ENCODE measurements around the gene TMEM131. TPM values are rescaled to one million over a fixed set of nuclear protein-coding genes. Genes with fewer than 3 reads are reported as not detected.

TMEM131 gene
- total and polyA plus RNA-seq, 2 experiments from 2014 or later: 9.2 to 22.7 TPM

DNA sequence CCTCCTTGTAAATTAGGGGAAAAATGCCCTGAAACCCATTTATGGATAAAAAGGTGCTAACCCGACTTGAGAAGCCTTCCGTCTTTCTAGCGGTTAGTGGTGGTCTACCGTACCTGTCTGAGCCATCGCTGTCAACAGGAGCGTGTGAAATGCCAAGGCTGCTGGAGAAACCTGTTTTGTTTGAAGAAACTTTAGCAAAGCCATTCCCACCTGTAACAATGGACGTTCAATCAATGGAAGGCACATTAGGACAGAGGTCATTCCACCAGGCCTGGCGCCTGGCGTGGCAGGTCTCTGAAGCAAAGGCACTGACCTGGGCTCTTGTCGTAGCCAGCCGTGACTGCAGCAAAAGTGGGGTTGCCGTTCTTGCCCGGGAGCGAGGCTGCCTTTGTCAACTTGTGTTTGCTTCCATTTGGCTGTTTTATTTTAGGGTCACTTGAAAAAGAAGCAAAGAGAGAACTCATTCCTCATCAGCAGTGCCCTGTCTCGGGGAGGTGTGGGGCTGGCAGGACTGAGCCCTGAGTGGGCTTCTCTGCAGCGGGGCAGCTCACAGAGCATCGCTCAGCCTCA is 235.2 kb downstream of the TMEM131 start:
- Histone ChIP-seq H3K36me3 (ENCODE audit: insufficient read depth) (no peaks in the 10 kb centered on the region), H2AFZ (no peak overlapping the region), H3K79me2 (replicated peaks; ENCODE audit: insufficient read depth) (no peaks in the 10 kb centered on the region), H3K4me1 (ENCODE audit: insufficient read depth) (no peaks in the 10 kb centered on the region), H3K4me2 (no peak overlapping the region), H3K9me2 (ENCODE audit: insufficient read depth) (no peaks in the 10 kb centered on the region), H3K27me3 (ENCODE audit: insufficient read depth) (no peaks in the 10 kb centered on the region), H3F3A (replicated peaks; ENCODE audit: low read depth) (no peaks in the 10 kb centered on the region), H4K20me1 (replicated peaks; ENCODE audit: insufficient read depth) (no peaks in the 10 kb centered on the region), H3K27ac (ENCODE audit: low read depth) (no peak overlapping the region), H3K4me3 (no peak overlapping the region)
- H3K9me3 Mint-ChIP-seq: no peaks in the 10 kb centered on the region
- no peak overlapping the region for H3K4me3 Mint-ChIP-seq
- no peak for TF ChIP-seq EZH2 (IDR thresholded peaks at IDR 0.05; ENCODE audit: low read depth, unreplicated experiment)
- ATAC-seq: no peak
- H3K27me3 Mint-ChIP-seq (ENCODE audit: insufficient read depth, low read depth, poor library complexity): peaks cover 5% of the 10 kb centered on the region
- DNase-seq (ENCODE audit: low spot score): no peak
- peaks cover 14% of the 10 kb centered on the region for H3K36me3 Mint-ChIP-seq (ENCODE audit: low read depth)
- peaks cover 11% of the 10 kb centered on the region for H3K4me1 Mint-ChIP-seq
- no peak overlapping the region for H3K27ac Mint-ChIP-seq

DNA sequence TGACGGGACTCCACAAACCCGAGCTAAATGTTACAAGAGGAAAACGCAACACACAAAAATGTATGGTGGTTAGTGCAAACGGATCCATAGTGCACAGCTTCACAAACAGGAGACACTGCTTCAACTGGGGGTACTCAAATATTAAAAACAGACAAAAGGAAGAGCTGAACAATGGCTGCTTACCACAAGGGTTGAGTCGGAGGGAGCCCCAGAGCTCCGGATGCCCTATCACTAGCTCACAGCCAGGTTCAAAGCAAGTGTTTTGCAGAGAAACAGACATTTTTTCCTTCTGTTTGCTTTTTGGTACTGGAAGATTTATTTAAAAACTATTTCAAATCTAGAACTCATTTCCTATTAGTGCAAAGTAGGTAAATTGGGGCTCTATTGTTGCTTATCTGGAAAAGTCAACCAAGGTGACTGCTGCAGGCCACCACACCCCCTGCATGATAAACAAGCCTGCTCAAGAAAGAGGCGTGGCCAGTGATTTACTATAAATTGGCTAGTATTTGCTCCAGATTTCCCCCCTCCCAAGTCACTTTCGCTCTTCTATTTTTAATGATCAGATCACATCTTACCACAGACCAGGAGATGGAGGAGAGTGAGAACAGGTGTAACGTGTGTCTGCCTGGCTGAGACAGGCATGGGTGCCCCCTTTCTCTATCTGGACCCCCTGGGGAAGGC is 235.9 kb downstream of the TMEM131 start:
- peaks cover 10% of the 10 kb centered on the region; the same call in 2 of the 3 replicates for H3K36me3 Mint-ChIP-seq (ENCODE audit: low read depth)
- Histone ChIP-seq H3K9me2 (ENCODE audit: insufficient read depth) (no peaks in the 10 kb centered on the region), H3K36me3 (ENCODE audit: insufficient read depth) (no peaks in the 10 kb centered on the region)

More for the DNA sequence above, 235.9 kb downstream of the TMEM131 start:
- H3K27ac Mint-ChIP-seq: no peak overlapping the region
- peaks cover 11% of the 10 kb centered on the region for H3K4me1 Mint-ChIP-seq
- Histone ChIP-seq H3K4me2 (no peak overlapping the region), H3K79me2 (replicated peaks; ENCODE audit: insufficient read depth) (no peaks in the 10 kb centered on the region), H3K27ac (ENCODE audit: low read depth) (no peak overlapping the region), H3K27me3 (ENCODE audit: insufficient read depth) (no peaks in the 10 kb centered on the region), H4K20me1 (replicated peaks; ENCODE audit: insufficient read depth) (no peaks in the 10 kb centered on the region), H3F3A (replicated peaks; ENCODE audit: low read depth) (no peaks in the 10 kb centered on the region), H3K4me3 (no peak overlapping the region), H2AFZ (no peak overlapping the region), H3K4me1 (ENCODE audit: insufficient read depth) (no peaks in the 10 kb centered on the region)
- DNase-seq (ENCODE audit: low spot score) (no peak), ATAC-seq (no peak)
- H3K4me3 Mint-ChIP-seq: no peak overlapping the region
- H3K27me3 Mint-ChIP-seq (ENCODE audit: insufficient read depth, low read depth, poor library complexity): peaks cover 5% of the 10 kb centered on the region
- no peak for TF ChIP-seq JUNB (IDR thresholded peaks at IDR 0.05; ENCODE audit: unreplicated experiment)
- no peak for TF ChIP-seq EZH2 (IDR thresholded peaks at IDR 0.05; ENCODE audit: low read depth, unreplicated experiment)
- TF ChIP-seq, protein P1, sequence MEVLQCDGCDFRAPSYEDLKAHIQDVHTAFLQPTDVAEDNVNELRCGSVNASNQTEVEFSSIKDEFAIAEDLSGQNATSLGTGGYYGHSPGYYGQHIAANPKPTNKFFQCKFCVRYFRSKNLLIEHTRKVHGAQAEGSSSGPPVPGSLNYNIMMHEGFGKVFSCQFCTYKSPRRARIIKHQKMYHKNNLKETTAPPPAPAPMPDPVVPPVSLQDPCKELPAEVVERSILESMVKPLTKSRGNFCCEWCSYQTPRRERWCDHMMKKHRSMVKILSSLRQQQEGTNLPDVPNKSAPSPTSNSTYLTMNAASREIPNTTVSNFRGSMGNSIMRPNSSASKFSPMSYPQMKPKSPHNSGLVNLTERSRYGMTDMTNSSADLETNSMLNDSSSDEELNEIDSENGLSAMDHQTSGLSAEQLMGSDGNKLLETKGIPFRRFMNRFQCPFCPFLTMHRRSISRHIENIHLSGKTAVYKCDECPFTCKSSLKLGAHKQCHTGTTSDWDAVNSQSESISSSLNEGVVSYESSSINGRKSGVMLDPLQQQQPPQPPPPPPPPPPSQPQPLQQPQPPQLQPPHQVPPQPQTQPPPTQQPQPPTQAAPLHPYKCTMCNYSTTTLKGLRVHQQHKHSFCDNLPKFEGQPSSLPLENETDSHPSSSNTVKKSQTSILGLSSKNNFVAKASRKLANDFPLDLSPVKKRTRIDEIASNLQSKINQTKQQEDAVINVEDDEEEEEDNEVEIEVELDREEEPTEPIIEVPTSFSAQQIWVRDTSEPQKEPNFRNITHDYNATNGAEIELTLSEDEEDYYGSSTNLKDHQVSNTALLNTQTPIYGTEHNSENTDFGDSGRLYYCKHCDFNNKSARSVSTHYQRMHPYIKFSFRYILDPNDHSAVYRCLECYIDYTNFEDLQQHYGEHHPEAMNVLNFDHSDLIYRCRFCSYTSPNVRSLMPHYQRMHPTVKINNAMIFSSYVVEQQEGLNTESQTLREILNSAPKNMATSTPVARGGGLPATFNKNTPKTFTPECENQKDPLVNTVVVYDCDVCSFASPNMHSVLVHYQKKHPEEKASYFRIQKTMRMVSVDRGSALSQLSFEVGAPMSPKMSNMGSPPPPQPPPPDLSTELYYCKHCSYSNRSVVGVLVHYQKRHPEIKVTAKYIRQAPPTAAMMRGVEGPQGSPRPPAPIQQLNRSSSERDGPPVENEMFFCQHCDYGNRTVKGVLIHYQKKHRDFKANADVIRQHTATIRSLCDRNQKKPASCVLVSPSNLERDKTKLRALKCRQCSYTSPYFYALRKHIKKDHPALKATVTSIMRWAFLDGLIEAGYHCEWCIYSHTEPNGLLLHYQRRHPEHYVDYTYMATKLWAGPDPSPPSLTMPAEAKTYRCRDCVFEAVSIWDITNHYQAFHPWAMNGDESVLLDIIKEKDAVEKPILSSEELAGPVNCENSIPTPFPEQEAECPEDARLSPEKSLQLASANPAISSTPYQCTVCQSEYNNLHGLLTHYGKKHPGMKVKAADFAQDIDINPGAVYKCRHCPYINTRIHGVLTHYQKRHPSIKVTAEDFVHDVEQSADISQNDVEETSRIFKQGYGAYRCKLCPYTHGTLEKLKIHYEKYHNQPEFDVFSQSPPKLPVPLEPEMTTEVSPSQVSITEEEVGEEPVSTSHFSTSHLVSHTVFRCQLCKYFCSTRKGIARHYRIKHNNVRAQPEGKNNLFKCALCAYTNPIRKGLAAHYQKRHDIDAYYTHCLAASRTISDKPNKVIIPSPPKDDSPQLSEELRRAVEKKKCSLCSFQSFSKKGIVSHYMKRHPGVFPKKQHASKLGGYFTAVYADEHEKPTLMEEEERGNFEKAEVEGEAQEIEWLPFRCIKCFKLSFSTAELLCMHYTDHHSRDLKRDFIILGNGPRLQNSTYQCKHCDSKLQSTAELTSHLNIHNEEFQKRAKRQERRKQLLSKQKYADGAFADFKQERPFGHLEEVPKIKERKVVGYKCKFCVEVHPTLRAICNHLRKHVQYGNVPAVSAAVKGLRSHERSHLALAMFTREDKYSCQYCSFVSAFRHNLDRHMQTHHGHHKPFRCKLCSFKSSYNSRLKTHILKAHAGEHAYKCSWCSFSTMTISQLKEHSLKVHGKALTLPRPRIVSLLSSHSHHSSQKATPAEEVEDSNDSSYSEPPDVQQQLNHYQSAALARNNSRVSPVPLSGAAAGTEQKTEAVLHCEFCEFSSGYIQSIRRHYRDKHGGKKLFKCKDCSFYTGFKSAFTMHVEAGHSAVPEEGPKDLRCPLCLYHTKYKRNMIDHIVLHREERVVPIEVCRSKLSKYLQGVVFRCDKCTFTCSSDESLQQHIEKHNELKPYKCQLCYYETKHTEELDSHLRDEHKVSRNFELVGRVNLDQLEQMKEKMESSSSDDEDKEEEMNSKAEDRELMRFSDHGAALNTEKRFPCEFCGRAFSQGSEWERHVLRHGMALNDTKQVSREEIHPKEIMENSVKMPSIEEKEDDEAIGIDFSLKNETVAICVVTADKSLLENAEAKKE (CRISPR knock-in tag; IDR thresholded peaks at IDR 0.05): no peak
- TF ChIP-seq, protein P2, sequence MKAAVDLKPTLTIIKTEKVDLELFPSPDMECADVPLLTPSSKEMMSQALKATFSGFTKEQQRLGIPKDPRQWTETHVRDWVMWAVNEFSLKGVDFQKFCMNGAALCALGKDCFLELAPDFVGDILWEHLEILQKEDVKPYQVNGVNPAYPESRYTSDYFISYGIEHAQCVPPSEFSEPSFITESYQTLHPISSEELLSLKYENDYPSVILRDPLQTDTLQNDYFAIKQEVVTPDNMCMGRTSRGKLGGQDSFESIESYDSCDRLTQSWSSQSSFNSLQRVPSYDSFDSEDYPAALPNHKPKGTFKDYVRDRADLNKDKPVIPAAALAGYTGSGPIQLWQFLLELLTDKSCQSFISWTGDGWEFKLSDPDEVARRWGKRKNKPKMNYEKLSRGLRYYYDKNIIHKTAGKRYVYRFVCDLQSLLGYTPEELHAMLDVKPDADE (IDR thresholded peaks at IDR 0.05): no peak
- TF ChIP-seq STAT1 (IDR thresholded peaks at IDR 0.05; ENCODE audit: unreplicated experiment): no peak
- TF ChIP-seq, protein P3, sequence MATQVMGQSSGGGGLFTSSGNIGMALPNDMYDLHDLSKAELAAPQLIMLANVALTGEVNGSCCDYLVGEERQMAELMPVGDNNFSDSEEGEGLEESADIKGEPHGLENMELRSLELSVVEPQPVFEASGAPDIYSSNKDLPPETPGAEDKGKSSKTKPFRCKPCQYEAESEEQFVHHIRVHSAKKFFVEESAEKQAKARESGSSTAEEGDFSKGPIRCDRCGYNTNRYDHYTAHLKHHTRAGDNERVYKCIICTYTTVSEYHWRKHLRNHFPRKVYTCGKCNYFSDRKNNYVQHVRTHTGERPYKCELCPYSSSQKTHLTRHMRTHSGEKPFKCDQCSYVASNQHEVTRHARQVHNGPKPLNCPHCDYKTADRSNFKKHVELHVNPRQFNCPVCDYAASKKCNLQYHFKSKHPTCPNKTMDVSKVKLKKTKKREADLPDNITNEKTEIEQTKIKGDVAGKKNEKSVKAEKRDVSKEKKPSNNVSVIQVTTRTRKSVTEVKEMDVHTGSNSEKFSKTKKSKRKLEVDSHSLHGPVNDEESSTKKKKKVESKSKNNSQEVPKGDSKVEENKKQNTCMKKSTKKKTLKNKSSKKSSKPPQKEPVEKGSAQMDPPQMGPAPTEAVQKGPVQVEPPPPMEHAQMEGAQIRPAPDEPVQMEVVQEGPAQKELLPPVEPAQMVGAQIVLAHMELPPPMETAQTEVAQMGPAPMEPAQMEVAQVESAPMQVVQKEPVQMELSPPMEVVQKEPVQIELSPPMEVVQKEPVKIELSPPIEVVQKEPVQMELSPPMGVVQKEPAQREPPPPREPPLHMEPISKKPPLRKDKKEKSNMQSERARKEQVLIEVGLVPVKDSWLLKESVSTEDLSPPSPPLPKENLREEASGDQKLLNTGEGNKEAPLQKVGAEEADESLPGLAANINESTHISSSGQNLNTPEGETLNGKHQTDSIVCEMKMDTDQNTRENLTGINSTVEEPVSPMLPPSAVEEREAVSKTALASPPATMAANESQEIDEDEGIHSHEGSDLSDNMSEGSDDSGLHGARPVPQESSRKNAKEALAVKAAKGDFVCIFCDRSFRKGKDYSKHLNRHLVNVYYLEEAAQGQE (IDR thresholded peaks at IDR 0.05; ENCODE audit: unreplicated experiment): no peak
- TF ChIP-seq CREB1 (CRISPR knock-in tag; IDR thresholded peaks at IDR 0.05; ENCODE audit: low read depth): no peak
- TF ChIP-seq POLR2AphosphoS5 (IDR thresholded peaks at IDR 0.05; ENCODE audit: low read depth): no peak
- TF ChIP-seq EZH2phosphoT487 (IDR thresholded peaks at IDR 0.05; ENCODE audit: unreplicated experiment): no peak
- no peak for TF ChIP-seq ZNF114 (CRISPR knock-in tag; IDR thresholded peaks at IDR 0.05)
- no peaks in the 10 kb centered on the region for H3K9me3 Mint-ChIP-seq
